GM12878 (cell line): ENCODE measurements around the gene CARD14. TPM values are rescaled to one million over a fixed set of nuclear protein-coding genes. Genes with fewer than 3 reads are reported as not detected.

ENCODE experiments used
- ATAC-seq: fragments of 200-7000 bp; cut with Tn5 transposase; 3 replicates; pipeline ENCODE4 v1.9.1; 2020; ENCODE audit warnings: mild to moderate bottlenecking, moderate library complexity
- BruUV-seq: library from RNA; stranded (reverse); fragments of 400-500 nt; replicated peaks from 2 replicates; lab custom pipeline; 2021; lab: Mats Ljungman, UMichigan
- CTCF ChIA-PET: fragments of 300-600 bp; sonication (Branson Sonifier 250); formaldehyde crosslinking; extraction: SDS; loops from one replicate; lab custom pipeline; 2021; ENCODE audit warnings: inconsistent platforms; lab: Yijun Ruan, JAX
- POLR2A ChIA-PET: fragments of 350-600 bp; formaldehyde crosslinking; extraction: SDS; loops from one replicate; lab custom pipeline; 2021; ENCODE audit warnings: inconsistent platforms; lab: Charles Lee
- RAD21 ChIA-PET: fragments of 300-600 bp; sonication (Branson Sonifier 250); formaldehyde crosslinking; loops from one replicate; lab custom pipeline; 2023; ENCODE audit warnings: antibody characterized with exemption; ENCODE audit not compliant: unreplicated experiment; lab: Charles Lee
- SMC1A ChIA-PET: fragments of 300-600 bp; sonication (Branson Sonifier 250); formaldehyde crosslinking; loops from one replicate; lab custom pipeline; 2023; ENCODE audit not compliant: unreplicated experiment, uncharacterized antibody; lab: Charles Lee
- DNase-seq: peaks from one replicate; pipeline ENCODE4 v3.0.0-alpha.2; 2011; ENCODE audit warnings: low read depth, low spot score
- FAIRE-seq: peaks from 3 replicates; lab custom pipeline; 2011; peaks lifted over from hg19 to GRCh38; lab: Jason Lieb, UNC
- H2AFZ ChIP-seq: 2 replicates; pipeline ENCODE4 v1.6.0; 2011; ENCODE audit warnings: low read depth, low read length, control low read depth; ENCODE audit not compliant: control insufficient read depth
- H3K27ac ChIP-seq: 2 replicates; pipeline ENCODE4 v1.5.1; 2011; ENCODE audit warnings: control low read depth; ENCODE audit not compliant: control insufficient read depth, insufficient read depth
- H3K27me3 ChIP-seq, 2 experiments: replicated peaks in 1 of 2; 2 replicates each; pipeline versions ENCODE4 v1.6.0 to v1.6.1; 2011; ENCODE audit warnings: low read length in 1 of 2; ENCODE audit not compliant: control insufficient read depth in 2 of 2, insufficient read depth in 2 of 2
- H3K36me3 ChIP-seq, 2 experiments: 2 replicates each; pipeline ENCODE4 v1.5.1; 2011; ENCODE audit warnings: low read length in 1 of 2; ENCODE audit not compliant: control insufficient read depth in 2 of 2, insufficient read depth in 2 of 2
- H3K4me1 ChIP-seq: 2 replicates; pipeline ENCODE4 v1.6.1; 2011; ENCODE audit warnings: mild to moderate bottlenecking, low read length, moderate library complexity, mixed read lengths; ENCODE audit not compliant: control insufficient read depth, insufficient read depth
- H3K4me2 ChIP-seq: 2 replicates; pipeline ENCODE4 v1.6.0; 2011; ENCODE audit warnings: control low read depth; ENCODE audit not compliant: control insufficient read depth, insufficient read depth
- H3K4me3 ChIP-seq: fragments of 200-600 bp; sonication (generic); 2 replicates; pipeline ENCODE4 v1.5.1; 2016
- H3K79me2 ChIP-seq: 2 replicates; pipeline ENCODE4 v1.6.0; 2011; ENCODE audit warnings: low read length; ENCODE audit not compliant: control insufficient read depth, insufficient read depth
- H3K9ac ChIP-seq: 2 replicates; pipeline ENCODE4 v1.8.0; 2011; ENCODE audit warnings: low read length, control low read depth, mixed read lengths; ENCODE audit not compliant: control insufficient read depth, insufficient read depth
- H3K9me3 ChIP-seq: replicated peaks from 3 replicates; pipeline ENCODE4 v1.5.1; 2011; ENCODE audit warnings: mild to moderate bottlenecking, low read length; ENCODE audit not compliant: control insufficient read depth, insufficient read depth
- H4K20me1 ChIP-seq: 2 replicates; pipeline ENCODE4 v1.6.0; 2011; ENCODE audit not compliant: control insufficient read depth, insufficient read depth
- CUX1 ChIP-seq: IDR thresholded peaks from 2 replicates; pipeline ENCODE4 v1.6.1; 2012; ENCODE audit warnings: improper control_type of control experiment, low read depth, low read length; ENCODE audit not compliant: insufficient replicate concordance
- GATAD2B ChIP-seq: fragments of 450-650 bp; conservative IDR thresholded peaks from 2 replicates; pipeline ENCODE4 v1.6.1; 2017; ENCODE audit warnings: low read depth, mild to moderate bottlenecking, moderate library complexity
- HDGF ChIP-seq: fragments of 450-650 bp; IDR thresholded peaks from 2 replicates; pipeline ENCODE4 v1.6.1; 2016; ENCODE audit warnings: antibody characterized with exemption
- IRF5 ChIP-seq: fragments of 450-650 bp; IDR thresholded peaks from 2 replicates; pipeline ENCODE4 v1.6.1; 2017; ENCODE audit warnings: borderline replicate concordance
- POLR2AphosphoS2 ChIP-seq: IDR thresholded peaks from 2 replicates; pipeline ENCODE4 v1.6.1; 2011; ENCODE audit warnings: low read depth, mild to moderate bottlenecking, low read length, improper control_type of control experiment, moderate library complexity
- POU2F2 ChIP-seq: IDR thresholded peaks from 3 replicates; pipeline ENCODE4 v1.6.1; 2011; ENCODE audit warnings: low read depth, mild to moderate bottlenecking, low read length, borderline replicate concordance
- RFX5 ChIP-seq: IDR thresholded peaks from 2 replicates; pipeline ENCODE4 v1.6.1; 2011; ENCODE audit warnings: low read depth, low read length, improper control_type of control experiment
- YY1 ChIP-seq: IDR thresholded peaks from 2 replicates; pipeline ENCODE4 v1.6.1; 2011; ENCODE audit warnings: low read depth, mild to moderate bottlenecking, low read length
- ZBTB4 ChIP-seq: fragments of 450-650 bp; formaldehyde crosslinking; IDR thresholded peaks from 2 replicates; pipeline ENCODE4 v1.4.0; 2022; ENCODE audit warnings: mild to moderate bottlenecking, moderate library complexity
- ZSCAN29 ChIP-seq: fragments of 450-650 bp; IDR thresholded peaks from 2 replicates; pipeline ENCODE4 v1.6.1; 2017; ENCODE audit warnings: mild to moderate bottlenecking, moderate library complexity
- WGBS: methylation state at CpG from one replicate; pipeline ENCODE4 v1.1.6; 2016; ENCODE audit warnings: low lambda C conversion rate; ENCODE audit not compliant: insufficient replicate concordance, insufficient coverage; ENCODE audit errors: missing lambda C conversion rate; 5-methylcytosine and 5-hydroxymethylcytosine counted together
- in situ Hi-C: fragments of 300-500 bp; cut with MboI; formaldehyde crosslinking; loops from 9 replicates; pipeline ENCODE4 v1.14.3; 2018; ENCODE audit warnings: mixed read lengths
- intact Hi-C: fragments of 100-400 bp; cut with micrococcal nuclease; formaldehyde crosslinking; loops from one replicate; pipeline ENCODE4 v1.14.2; 2022; ENCODE audit not compliant: unreplicated experiment
- polyA plus RNA-seq, 11 experiments: library from polyadenylated mRNA; depleted of rRNA in 4 of 11; unstranded in 6 of 11; stranded (reverse) in 5 of 11; fragments of >200 nt; fragmentation: Nextera tagmentation in 4 of 11; fragmentation: Illumina TruSeq in 1 of 11; extraction: Ambion mirVana in 4 of 11; extraction: Trizol in 1 of 11; gene quantifications; 1 replicate in 1 of 11; 2 replicates in 10 of 11; pipeline versions ENCODE4 v1.2.1 to v1.2.3, GENCODE V29; 2011 to 2016; ENCODE audit warnings: inconsistent platforms in 2 of 11, missing spikeins in 2 of 11, low read depth in 1 of 11
- total RNA-seq, 4 experiments: library from RNA; depleted of rRNA in 3 of 4; stranded (reverse); fragments of >200 nt in 3 of 4; fragmentation: Illumina TruSeq in 1 of 4; extraction: Trizol in 1 of 4; gene quantifications; 2 replicates each; pipeline versions ENCODE4 v1.2.1 to v1.2.3, GENCODE V29; 2013 to 2021
- TF ChIP-seq, protein P1 (sequence below): fragments of 450-650 bp; conservative IDR thresholded peaks from 2 replicates; pipeline ENCODE4 v1.6.1; 2017; ENCODE audit warnings: mild to moderate bottlenecking, moderate library complexity

CARD14 gene
- total and polyA plus RNA-seq, 10 of the 15 experiments (the other 5 are each of a cell fraction or from before 2014, with no cell fraction given): 0.08 to 0.15 TPM; not detected in 8

- ChIA-PET SMC1A (no interaction called here), POLR2A (no interaction called here), RAD21 (interaction anchor here (0.7 kb wide), 1 partner anchor 41 kb away, joined by 3 read pairs; no protein-coding TSS in a partner anchor), CTCF (no interaction called here)
- no peaks in the 10 kb centered on the region for H3K79me2 ChIP-seq
- in situ Hi-C loops: no loop called here
- no TSS peak for BruUV-seq
- no peak overlapping the region for H3K27ac ChIP-seq
- no peak for FAIRE-seq
- no peak for DNase-seq
- H3K4me1 ChIP-seq: no peaks in the 10 kb centered on the region
- no peaks in the 10 kb centered on the region for H4K20me1 ChIP-seq
- no peak for ATAC-seq
- WGBS: 47% methylated on average over 23 of the region's 26 CpGs
- no peak overlapping the region for H2AFZ ChIP-seq
- H3K36me3 ChIP-seq: no peaks in the 10 kb centered on the region
- H3K4me2 ChIP-seq: no peak overlapping the region
- intact Hi-C loops: no loop called here
- H3K4me3 ChIP-seq: no peak overlapping the region
- peaks cover 0 to 2% of the 10 kb centered on the region in 2 experiments; a peak in 2 of 4 replicates for H3K27me3 ChIP-seq
- TF ChIP-seq, protein P1, sequence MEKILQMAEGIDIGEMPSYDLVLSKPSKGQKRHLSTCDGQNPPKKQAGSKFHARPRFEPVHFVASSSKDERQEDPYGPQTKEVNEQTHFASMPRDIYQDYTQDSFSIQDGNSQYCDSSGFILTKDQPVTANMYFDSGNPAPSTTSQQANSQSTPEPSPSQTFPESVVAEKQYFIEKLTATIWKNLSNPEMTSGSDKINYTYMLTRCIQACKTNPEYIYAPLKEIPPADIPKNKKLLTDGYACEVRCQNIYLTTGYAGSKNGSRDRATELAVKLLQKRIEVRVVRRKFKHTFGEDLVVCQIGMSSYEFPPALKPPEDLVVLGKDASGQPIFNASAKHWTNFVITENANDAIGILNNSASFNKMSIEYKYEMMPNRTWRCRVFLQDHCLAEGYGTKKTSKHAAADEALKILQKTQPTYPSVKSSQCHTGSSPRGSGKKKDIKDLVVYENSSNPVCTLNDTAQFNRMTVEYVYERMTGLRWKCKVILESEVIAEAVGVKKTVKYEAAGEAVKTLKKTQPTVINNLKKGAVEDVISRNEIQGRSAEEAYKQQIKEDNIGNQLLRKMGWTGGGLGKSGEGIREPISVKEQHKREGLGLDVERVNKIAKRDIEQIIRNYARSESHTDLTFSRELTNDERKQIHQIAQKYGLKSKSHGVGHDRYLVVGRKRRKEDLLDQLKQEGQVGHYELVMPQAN: no peak
- TF ChIP-seq RFX5 (no peak), YY1 (no peak), POLR2AphosphoS2 (no peak), ZSCAN29 (no peak), CUX1 (no peak), POU2F2 (no peak), HDGF (no peak), ZBTB4 (no peak), GATAD2B (no peak), IRF5 (no peak)
- TF ChIP-seq, all 136 proteins: peak for 0
- Histone ChIP-seq H3K9ac (no peak overlapping the region), H3K9me3 (no peaks in the 10 kb centered on the region)
These were observed 14.0 kb downstream of the CARD14 start for GRCh38 chr17:80183581-80184422.
